ENCODE results near the gene CREG2. TPM values are rescaled to one million over a fixed set of nuclear protein-coding genes. Genes with fewer than 3 reads are reported as not detected.

The CREG2 gene
- total and polyA plus RNA-seq, 7 donors: 0.06 to 0.36 (median 0.28) TPM; not detected in 4

DNA sequence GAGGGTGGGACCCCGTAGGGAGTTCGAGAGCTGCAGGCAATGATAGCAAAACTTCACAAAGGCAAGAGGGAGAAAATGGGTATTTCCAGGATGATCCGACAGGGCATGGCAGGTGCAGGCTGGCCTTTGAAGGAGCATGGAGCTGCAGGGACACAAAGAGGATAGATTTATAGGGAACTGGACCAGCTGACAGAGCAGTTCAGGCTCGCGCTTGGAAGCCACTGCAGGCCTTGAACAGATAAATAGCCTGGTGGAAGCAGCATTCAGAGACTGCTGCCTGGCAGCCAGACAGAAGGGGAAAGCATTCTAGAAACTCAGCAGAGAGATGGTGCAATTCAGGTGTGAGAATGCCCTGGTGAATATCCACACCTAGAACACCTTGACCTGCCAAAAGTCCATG is 29.3 kb upstream of the CREG2 start:
- TF ChIP-seq POLR2A (IDR thresholded peaks at IDR 0.05) (no peak), POLR2AphosphoS5 (IDR thresholded peaks at IDR 0.05) (no peak), EP300 (IDR thresholded peaks at IDR 0.05) (no peak)
- TF ChIP-seq, protein P1, sequence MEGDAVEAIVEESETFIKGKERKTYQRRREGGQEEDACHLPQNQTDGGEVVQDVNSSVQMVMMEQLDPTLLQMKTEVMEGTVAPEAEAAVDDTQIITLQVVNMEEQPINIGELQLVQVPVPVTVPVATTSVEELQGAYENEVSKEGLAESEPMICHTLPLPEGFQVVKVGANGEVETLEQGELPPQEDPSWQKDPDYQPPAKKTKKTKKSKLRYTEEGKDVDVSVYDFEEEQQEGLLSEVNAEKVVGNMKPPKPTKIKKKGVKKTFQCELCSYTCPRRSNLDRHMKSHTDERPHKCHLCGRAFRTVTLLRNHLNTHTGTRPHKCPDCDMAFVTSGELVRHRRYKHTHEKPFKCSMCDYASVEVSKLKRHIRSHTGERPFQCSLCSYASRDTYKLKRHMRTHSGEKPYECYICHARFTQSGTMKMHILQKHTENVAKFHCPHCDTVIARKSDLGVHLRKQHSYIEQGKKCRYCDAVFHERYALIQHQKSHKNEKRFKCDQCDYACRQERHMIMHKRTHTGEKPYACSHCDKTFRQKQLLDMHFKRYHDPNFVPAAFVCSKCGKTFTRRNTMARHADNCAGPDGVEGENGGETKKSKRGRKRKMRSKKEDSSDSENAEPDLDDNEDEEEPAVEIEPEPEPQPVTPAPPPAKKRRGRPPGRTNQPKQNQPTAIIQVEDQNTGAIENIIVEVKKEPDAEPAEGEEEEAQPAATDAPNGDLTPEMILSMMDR (IDR thresholded peaks at IDR 0.05): no peak
- no peak for DNase-seq
- no peaks in the 10 kb centered on the region for H3K9me3 ChIP-seq
- no peaks in the 10 kb centered on the region for H3K27me3 ChIP-seq
- no peak overlapping the region for H3K4me3 ChIP-seq
- 90 to 91% methylated on average over 5 of the region's 5 CpGs for WGBS, 2 donors
- no peaks in the 10 kb centered on the region for H3K36me3 ChIP-seq
- intact Hi-C loops (cut with DNase I): no loop called here
- no peak overlapping the region for H3K27ac ChIP-seq
- no peaks in the 10 kb centered on the region for H3K4me1 ChIP-seq

DNA sequence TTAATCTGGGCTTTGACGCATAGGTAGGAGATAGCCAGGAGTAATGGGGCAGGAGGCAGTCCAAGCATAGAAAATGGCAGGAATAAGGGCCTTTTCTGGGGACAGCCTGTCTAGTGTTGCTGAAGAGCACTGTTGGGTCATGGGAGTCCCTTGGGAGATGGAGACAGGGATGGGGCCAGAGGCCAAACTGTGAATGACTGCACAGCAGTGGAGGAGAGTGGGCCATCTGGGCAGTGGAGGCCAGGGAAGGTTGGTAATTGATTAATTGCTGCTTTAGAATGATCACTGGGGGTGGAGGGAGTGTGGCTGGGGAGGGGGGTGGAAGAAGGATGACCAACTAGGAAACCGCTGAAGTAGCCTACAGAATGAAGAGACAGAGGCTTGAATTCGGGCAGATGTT is 28.6 kb upstream of the CREG2 start:
- H3K27ac ChIP-seq: no peak overlapping the region
- TF ChIP-seq POLR2A (IDR thresholded peaks at IDR 0.05) (no peak), EP300 (IDR thresholded peaks at IDR 0.05) (no peak), POLR2AphosphoS5 (IDR thresholded peaks at IDR 0.05) (no peak)
- TF ChIP-seq, protein P1 (IDR thresholded peaks at IDR 0.05): no peak
- no peak overlapping the region for H3K4me3 ChIP-seq
- WGBS, 2 donors: 92 to 95% methylated on average over 3 of the region's 3 CpGs
- no peaks in the 10 kb centered on the region for H3K9me3 ChIP-seq
- intact Hi-C loops (cut with DNase I): no loop called here
- no peaks in the 10 kb centered on the region for H3K4me1 ChIP-seq
- no peaks in the 10 kb centered on the region for H3K27me3 ChIP-seq
- no peaks in the 10 kb centered on the region for H3K36me3 ChIP-seq
- no peak for DNase-seq

- no peak for TF ChIP-seq POLR2A (IDR thresholded peaks at IDR 0.05)
- TF ChIP-seq, protein P1 (IDR thresholded peaks at IDR 0.05): no peak
- no peak for TF ChIP-seq POLR2AphosphoS5 (IDR thresholded peaks at IDR 0.05)
- TF ChIP-seq EP300 (IDR thresholded peaks at IDR 0.05): no peak
- no peaks in the 10 kb centered on the region for H3K4me1 ChIP-seq
- no peak for DNase-seq
- WGBS, 2 donors: 93 to 98% methylated on average over 2 of the region's 2 CpGs
- H3K27ac ChIP-seq: no peak overlapping the region
- no peaks in the 10 kb centered on the region for H3K9me3 ChIP-seq
- intact Hi-C loops (cut with DNase I): no loop called here
- H3K4me3 ChIP-seq: no peak overlapping the region
- H3K27me3 ChIP-seq: no peaks in the 10 kb centered on the region
- H3K36me3 ChIP-seq: no peaks in the 10 kb centered on the region
Measured at GRCh38 chr2:101415220-101415619, 27.9 kb upstream of the CREG2 start.

DNA sequence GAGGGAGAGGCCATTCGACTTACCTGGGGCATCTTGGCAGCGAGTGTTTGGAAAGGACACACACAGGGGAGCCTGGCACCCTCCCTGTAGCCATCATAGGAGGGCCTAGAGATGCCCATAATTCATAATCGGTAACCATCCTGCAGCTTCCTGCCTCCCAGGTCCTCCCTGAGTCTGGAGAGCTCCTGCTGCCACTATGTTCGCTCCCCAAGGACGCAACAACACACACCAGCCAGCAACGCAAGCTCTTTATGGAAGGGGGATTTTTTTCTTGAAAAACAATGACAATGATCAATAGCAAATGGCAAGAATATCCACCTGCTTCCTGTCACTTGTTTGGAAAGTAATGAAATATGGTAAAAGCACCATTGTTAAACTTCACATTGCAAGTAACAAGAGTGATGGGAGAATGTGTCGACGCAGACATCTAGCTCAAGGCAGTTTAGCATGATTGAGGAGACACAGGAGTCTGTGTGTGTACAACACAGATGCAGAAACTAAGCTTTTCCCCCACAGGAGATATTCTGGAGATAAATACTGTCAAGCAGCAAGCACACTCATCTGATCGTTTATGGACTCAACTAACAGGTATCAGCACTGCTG is 24.9 kb upstream of the CREG2 start:
- 91 to 94% methylated on average over 9 of the region's 9 CpGs for WGBS, 2 donors
- H3K36me3 ChIP-seq: no peaks in the 10 kb centered on the region
- intact Hi-C loops (cut with DNase I): no loop called here

More for the DNA sequence above, 24.9 kb upstream of the CREG2 start:
- no peaks in the 10 kb centered on the region for H3K9me3 ChIP-seq
- no peak for TF ChIP-seq POLR2AphosphoS5 (IDR thresholded peaks at IDR 0.05)
- TF ChIP-seq POLR2A (IDR thresholded peaks at IDR 0.05): no peak
- TF ChIP-seq, protein P1 (IDR thresholded peaks at IDR 0.05): no peak
- no peak for TF ChIP-seq EP300 (IDR thresholded peaks at IDR 0.05)
- no peak overlapping the region for H3K27ac ChIP-seq
- no peaks in the 10 kb centered on the region for H3K4me1 ChIP-seq
- no peaks in the 10 kb centered on the region for H3K27me3 ChIP-seq
- H3K4me3 ChIP-seq: no peak overlapping the region
- no peak for DNase-seq

Measured in sigmoid colon (tissue), 7 donors.